GM23248 (cell line): ENCODE results near the gene ZFPM1.

ENCODE experiments used
- EZH2 ChIP-seq: fragments of 200-600 bp; sonication (generic); IDR thresholded peaks from 2 replicates; pipeline ENCODE4 v1.6.1; 2018; ENCODE audit warnings: antibody characterized with exemption, mild to moderate bottlenecking; ENCODE audit not compliant: insufficient read depth, poor library complexity, severe bottlenecking
- EZH2phosphoT487 ChIP-seq: fragments of 200-600 bp; sonication (generic); IDR thresholded peaks from 2 replicates; pipeline ENCODE4 v1.6.1; 2018; ENCODE audit warnings: antibody characterized with exemption, moderate library complexity, mild to moderate bottlenecking, low read depth; ENCODE audit not compliant: insufficient read depth

- TF ChIP-seq EZH2 (no peak), EZH2phosphoT487 (no peak)
These were observed 28.4 kb upstream of the ZFPM1 start for GRCh38 chr16:88424587-88425235.
